H1 (cell line): ENCODE data around the gene CIDEA. TPM values are rescaled to one million over a fixed set of nuclear protein-coding genes. Genes with fewer than 3 reads are reported as not detected.

Experiments
- CHD2 ChIP-seq: IDR thresholded peaks from 2 replicates; pipeline ENCODE4 v1.6.1; 2012; ENCODE audit warnings: low read length, improper control_type of control experiment
- CHD7 ChIP-seq: fragments of 300-600 bp; sonication (generic); IDR thresholded peaks from 2 replicates; pipeline ENCODE4 v1.7.1; 2012; ENCODE audit warnings: low read length, moderate library complexity, mild to moderate bottlenecking, inconsistent platforms; ENCODE audit not compliant: insufficient replicate concordance
- RNF2 ChIP-seq: fragments of 200-900, 300-1000 bp; sonication (generic); IDR thresholded peaks from 2 replicates; pipeline ENCODE4 v1.7.1; 2016; ENCODE audit warnings: borderline replicate concordance, low read depth, mild to moderate bottlenecking, antibody characterized with exemption, low read length; ENCODE audit not compliant: poor library complexity, severe bottlenecking; ENCODE audit errors: missing control alignments
- polyA plus RNA-seq, 7 experiments: library from polyadenylated mRNA; depleted of rRNA in 3 of 7; stranded (reverse) in 5 of 7; unstranded in 2 of 7; fragments of >200 nt in 5 of 7; fragments of 200-250 nt in 2 of 7; gene quantifications; 1 replicate in 5 of 7; 2 replicates in 1 of 7; 4 replicates in 1 of 7; pipeline versions ENCODE4 v1.2.1 to v1.2.3, GENCODE V29; 2011 to 2013; ENCODE audit warnings: missing spikeins in 2 of 7, mixed read lengths in 2 of 7
- total RNA-seq: library from RNA; stranded (reverse); fragmentation: NEBNext Ultra II Directional; extraction: Animal tissue kit (Norgen Biotek cat#: 25700); gene quantifications from 2 replicates; pipeline ENCODE4 v1.2.1, GENCODE V29; 2021

The CIDEA gene
- total and polyA plus RNA-seq, 2 of the 8 experiments (the other 6 are each of a cell fraction or from before 2014, with no cell fraction given) = not detected

GRCh38 chr18:12291690-12292089 lies 37.5 kb downstream of the CIDEA start (continued):
- TF ChIP-seq CHD7 = no peak
- TF ChIP-seq RNF2 = no peak
- no peak for TF ChIP-seq CHD2
